H7 (cell line): Measurements from ENCODE around the gene ANKRD44. TPM values are rescaled to one million over a fixed set of nuclear protein-coding genes. Genes with fewer than 3 reads are reported as not detected.

Experiments used
- DNase-seq: peaks from one replicate; pipeline ENCODE4 v3.0.0; 2012
- H3K27me3 ChIP-seq: 2 replicates; pipeline ENCODE4 v1.6.0; 2011; ENCODE audit warnings: mild to moderate bottlenecking, low read length; ENCODE audit not compliant: control insufficient read depth, insufficient read depth
- H3K36me3 ChIP-seq: replicated peaks from 2 replicates; pipeline ENCODE4 v1.5.1; 2011; ENCODE audit warnings: low read length; ENCODE audit not compliant: control insufficient read depth, insufficient read depth
- H3K4me3 ChIP-seq: 2 replicates; pipeline ENCODE4 v1.5.1; 2011; ENCODE audit warnings: low read depth, mild to moderate bottlenecking, control low read depth, low read length, moderate library complexity; ENCODE audit not compliant: insufficient read depth
- total RNA-seq: library from RNA; depleted of rRNA; stranded (reverse); fragments of >200 nt; shearing (Covaris generic); gene quantifications from 2 replicates; pipeline ENCODE4 v1.2.3, GENCODE V29; 2014

The ANKRD44 gene
- total RNA-seq, 1 experiment from 2014 or later = 0.76 TPM

DNA sequence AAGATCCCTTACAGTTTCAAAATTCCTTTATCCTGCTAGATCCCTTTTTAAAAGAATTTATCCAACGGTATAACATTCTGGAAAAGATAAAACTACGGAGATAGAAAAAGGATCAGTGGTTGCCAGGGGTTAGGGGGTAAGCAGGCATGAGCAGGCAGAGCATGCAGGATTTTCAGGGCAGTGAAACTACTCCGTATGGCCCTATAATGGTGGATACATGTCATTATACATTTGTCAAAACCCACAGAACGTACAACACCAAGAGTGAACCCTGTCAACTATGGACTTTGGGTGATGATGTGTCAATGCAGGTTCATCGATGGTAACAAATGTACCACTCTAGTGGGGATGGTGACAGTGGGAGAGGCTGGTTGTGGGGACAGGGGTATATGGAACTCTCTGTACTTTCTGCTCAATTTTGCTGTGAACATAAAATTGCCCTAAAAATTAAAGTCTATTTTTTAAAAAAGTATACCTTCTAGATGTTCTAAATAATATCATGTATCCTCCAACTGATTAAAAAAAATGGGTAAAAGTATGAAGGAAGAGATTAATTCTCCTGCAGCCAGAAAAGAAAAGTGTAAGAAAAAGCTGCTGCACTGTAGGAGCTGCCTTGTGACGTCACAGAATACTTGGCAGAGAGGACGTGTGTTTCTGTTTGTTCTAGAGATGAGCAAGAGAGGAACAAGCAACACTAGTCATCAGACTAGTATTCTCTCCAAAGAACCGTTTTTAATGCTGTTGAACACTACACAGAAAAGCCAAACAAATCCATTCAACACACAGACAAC lies 23.6 kb downstream of the ANKRD44 start:
- Histone ChIP-seq H3K27me3 (no peaks in the 10 kb centered on the region), H3K4me3 (no peak overlapping the region), H3K36me3 (no peaks in the 10 kb centered on the region)
- no peak for DNase-seq

DNA sequence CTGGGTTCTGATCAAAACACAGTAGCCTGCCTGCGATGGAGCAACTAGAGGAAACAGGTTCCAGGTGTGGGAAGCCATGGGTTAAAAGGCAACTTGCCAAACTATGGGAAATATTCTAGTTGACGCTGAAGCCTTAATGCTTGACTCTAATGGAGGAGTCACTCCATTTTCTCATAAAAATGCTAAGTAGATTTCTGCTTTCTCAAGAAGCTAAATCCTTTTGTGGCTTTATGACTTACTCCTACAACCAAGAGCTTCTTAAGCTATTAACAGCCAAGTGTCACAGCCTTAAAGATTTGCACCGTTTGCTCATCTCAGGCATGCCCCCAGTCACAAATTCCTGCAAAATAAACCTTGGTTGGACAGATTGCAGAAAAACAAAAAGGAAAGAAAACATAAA lies 25.2 kb downstream of the ANKRD44 start:
- Histone ChIP-seq H3K36me3 (no peaks in the 10 kb centered on the region), H3K4me3 (no peak overlapping the region), H3K27me3 (no peaks in the 10 kb centered on the region)
- no peak for DNase-seq

DNA sequence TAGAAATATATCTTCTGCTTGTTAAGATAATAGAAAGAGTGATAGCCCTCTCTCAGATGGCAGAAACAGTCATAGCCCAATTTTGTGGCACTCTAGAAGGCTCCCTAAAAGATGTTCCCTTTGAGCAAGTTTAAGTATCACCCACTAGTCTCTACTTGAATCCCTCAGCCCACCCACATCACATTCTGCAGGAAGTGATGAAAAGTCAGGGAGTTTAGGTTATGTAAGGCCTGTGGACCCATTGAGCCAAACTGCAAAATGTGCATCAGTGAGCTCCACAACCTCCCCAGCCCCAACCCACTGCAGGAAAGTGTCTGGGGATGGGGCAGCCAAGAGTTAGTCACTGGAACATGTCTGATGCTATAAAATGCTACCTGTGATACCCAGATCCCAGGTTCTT lies 25.6 kb downstream of the ANKRD44 start:
- no peaks in the 10 kb centered on the region for H3K27me3 ChIP-seq
- no peak overlapping the region for H3K4me3 ChIP-seq
- no peaks in the 10 kb centered on the region for H3K36me3 ChIP-seq
- DNase-seq = no peak

DNA sequence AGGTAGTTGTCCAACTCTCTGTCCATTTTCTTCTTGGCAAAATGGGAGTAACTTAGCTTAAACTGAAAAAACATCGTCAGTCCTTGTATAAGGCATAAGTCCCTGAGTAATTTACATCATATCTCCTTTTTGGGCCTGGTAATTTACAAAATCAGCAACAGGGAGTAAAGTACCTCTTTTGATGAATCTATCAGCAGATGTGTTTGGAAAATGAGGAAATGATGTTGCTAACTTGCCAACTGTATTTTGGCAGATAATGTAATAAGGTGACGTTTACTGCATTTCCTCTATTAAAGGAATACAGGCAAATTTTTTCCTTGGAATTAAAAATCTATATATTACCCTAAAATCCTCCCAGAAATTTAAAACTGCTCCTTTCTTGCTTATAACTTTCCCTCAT lies 29.2 kb downstream of the ANKRD44 start:
- no peak for DNase-seq
- Histone ChIP-seq H3K27me3 (no peaks in the 10 kb centered on the region), H3K36me3 (no peaks in the 10 kb centered on the region), H3K4me3 (no peak overlapping the region)

DNA sequence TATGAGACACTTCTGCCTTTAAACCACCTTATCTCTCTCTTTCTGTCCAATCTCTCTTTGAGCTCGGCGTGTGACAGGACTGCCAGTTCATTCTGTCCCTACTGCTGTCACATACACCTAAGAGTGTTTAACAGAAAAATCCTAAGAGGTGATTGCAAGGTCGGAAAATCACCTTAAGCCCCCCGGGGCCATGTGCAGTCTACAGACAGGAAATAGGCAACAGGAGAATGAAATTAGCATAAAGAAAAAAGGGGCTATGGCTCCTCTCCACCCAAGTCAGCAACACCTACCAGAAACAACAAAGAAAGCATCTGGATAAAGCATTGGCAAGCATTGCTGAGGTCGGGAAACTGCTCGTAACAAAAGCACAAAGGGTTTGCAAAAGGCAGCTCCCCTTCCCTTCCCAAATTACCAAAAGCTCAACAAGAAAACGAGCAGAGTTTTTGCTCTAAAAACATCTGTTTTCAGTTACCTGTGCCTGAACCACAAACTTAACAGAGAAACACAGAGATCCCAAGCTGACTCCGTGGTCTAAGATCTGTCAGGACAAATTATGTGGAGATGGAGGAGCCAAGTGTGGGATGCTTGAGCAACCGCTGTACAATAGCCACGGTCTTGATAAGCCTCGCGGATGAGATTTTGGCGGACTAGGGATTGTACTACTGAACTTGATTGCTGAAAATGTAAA lies 30.4 kb downstream of the ANKRD44 start:
- DNase-seq = no peak
- Histone ChIP-seq H3K27me3 (no peaks in the 10 kb centered on the region), H3K4me3 (no peak overlapping the region), H3K36me3 (no peaks in the 10 kb centered on the region)

DNA sequence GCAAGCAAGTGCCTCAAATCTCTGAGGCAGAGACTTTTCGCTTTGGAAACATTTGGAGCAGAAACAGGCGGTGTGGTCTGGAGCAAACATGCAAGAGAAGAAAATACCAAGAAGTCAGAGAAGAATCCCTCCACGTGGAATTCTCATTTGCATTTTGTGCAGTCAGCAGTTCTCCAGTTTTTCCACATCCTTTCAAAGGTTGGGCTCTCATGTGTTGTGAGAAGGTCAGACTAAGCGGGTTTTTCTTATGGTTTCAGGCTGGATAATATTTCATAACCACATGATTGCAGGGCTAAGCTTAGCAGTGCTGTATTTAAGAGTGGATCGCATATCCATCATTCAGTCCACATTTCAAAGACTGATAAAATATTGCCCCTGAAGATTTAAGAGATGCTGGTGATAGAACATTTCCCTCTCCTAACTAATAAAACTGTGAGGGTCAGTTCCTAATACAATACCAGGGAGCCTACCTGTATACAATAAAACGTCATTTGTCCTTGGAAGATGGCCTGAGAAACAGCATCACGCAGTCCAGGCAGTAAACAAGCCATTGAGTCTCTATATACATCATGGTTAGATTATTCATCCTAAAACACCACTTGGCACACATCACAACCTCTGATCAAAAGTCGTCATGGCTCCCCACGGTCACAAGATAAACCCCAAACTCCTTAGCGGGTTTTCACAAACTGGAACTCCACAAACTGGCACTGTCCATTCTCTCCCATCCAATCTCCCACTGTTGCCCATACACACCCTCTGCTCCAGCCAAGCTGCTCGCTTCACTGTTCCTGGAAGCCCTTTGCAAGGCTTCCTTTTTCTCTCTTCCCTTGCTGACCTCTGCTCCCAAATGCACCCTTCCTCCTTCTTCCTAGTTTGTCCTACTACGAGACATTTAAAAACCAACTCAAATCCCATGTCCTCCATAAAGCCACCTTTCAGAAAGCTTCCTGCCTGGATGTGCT lies 31.5 kb downstream of the ANKRD44 start:
- no peaks in the 10 kb centered on the region for H3K36me3 ChIP-seq
- no peak for DNase-seq
- H3K4me3 ChIP-seq = no peak overlapping the region
- H3K27me3 ChIP-seq = no peaks in the 10 kb centered on the region

DNA sequence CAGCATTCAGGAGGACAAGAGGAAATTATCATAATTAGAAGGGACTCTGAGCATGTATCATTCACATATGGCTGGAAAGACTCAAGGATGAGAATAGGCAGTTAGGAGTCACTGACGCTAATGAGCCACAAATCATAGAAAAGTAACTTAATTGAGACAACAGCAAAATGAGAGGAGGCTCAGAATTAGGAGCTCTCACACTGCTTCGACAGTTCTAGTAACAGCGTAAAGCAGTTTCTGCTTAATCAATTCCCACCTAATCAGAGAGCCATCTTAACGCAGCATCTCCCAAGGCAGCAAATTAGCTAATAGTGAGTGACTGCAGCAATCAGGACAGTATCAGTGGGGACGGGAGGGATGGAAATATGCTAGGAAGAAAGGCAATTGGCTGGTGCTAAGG lies 32.8 kb downstream of the ANKRD44 start:
- no peak overlapping the region for H3K4me3 ChIP-seq
- H3K36me3 ChIP-seq = no peaks in the 10 kb centered on the region
- no peak for DNase-seq
- H3K27me3 ChIP-seq = no peaks in the 10 kb centered on the region

DNA sequence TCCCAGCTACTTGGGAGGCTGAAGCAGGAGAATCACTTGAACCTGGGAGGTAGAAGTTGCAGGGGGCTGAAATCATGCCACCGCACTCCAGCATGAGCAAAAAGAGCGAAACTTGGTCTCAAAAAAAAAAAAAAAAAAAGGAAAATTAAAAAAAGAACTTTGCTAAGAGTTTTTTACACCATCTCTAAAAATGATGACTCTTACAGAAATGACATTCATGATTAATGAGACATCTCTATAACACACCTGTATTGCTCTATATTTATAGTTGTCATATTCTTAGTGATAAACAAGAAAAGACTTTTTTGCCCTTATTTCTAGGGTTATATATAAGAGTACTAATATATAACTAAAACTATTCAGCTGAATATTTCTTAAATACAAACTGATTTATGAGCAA lies 34.4 kb downstream of the ANKRD44 start:
- no peaks in the 10 kb centered on the region for H3K36me3 ChIP-seq

DNA sequence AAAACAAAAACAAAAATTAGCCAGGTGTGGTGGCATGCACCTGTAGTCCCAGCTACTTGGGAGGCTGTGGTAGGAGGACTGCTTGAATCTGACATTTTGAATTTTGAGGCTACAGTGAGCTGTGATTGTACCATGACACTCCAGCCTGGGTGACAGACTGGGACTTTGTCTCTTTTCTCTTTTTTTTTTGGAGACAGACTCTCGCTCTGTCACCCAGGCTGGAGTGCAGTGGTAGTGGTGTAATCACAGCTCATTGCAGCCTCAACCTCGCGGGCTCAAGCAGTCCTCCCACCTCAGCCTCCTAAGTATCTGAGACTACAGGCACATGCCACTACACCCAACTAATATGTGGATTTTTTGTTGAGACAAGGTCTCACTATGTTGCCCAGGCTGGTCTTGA lies 35.6 kb downstream of the ANKRD44 start:
- Histone ChIP-seq H3K4me3 (no peak overlapping the region), H3K27me3 (no peaks in the 10 kb centered on the region), H3K36me3 (no peaks in the 10 kb centered on the region)
- DNase-seq = no peak

More for the DNA sequence above, 34.4 kb downstream of the ANKRD44 start:
- no peaks in the 10 kb centered on the region for H3K27me3 ChIP-seq
- no peak overlapping the region for H3K4me3 ChIP-seq
- DNase-seq = no peak

DNA sequence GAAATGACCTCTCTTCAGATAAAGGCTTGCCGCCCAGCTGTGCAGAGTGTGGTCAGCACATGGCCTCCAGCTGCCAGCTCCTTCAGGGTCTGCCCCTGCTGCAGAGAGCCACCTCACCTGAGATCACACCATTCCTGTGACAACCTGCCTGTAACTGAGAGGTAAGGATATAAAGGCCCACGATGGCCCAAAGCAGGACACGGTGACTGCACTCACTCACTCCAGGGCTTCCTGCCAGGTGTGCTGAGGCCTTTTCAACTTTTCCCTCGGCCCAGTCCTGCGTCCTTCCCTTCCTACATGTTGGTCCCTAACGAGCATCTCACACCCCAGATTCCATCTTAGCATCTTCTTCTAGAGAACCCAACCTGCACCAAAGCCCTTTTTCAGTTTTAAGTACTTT lies 36.2 kb downstream of the ANKRD44 start:
- no peak for DNase-seq
- H3K27me3 ChIP-seq = no peaks in the 10 kb centered on the region
- no peaks in the 10 kb centered on the region for H3K36me3 ChIP-seq
- H3K4me3 ChIP-seq = no peak overlapping the region

DNA sequence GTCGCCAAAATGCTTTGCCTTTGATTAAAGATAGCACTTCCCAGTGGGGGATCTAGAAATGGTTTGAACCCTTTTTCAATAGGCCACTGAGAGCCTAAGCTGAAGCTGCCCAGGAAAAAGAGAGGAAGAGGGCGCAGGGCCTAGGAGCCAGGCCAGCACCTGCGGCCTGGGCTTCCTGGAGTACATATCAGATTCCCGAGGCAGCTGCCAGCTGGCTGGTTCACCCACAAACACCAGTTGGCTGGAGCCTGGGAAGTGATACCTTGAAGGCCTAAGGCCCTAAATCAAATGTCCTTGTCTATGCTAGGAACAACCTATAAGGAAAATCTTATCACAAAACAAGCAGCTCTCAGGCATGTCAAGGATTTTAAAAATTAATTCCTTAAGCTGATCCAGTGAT lies 37.1 kb downstream of the ANKRD44 start:
- no peaks in the 10 kb centered on the region for H3K36me3 ChIP-seq
- no peaks in the 10 kb centered on the region; the same call in 1 of the 2 replicates for H3K27me3 ChIP-seq
- H3K4me3 ChIP-seq = no peak overlapping the region
- DNase-seq = no peak

DNA sequence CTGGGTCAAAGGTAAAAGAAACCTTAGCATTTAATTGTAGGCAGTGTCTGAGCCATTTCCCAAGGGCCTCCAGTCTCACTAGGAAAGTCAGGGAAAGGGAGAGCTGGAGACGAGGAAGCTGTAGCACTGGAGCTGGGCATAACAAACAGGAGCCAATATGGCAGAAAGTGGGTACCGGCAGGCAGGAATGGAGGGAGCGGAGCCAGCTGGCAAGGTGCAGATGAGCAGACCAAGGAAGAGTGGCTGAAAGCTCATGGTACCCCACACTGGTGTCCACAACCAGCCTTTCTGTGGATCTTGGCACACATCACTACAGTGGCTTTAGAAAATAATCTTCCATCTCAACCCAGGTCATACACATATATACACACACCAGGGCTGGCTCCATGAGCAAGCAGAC lies 40.0 kb downstream of the ANKRD44 start:
- H3K4me3 ChIP-seq = no peak overlapping the region
- no peaks in the 10 kb centered on the region; the same call in 1 of the 2 replicates for H3K27me3 ChIP-seq
- DNase-seq = no peak
- H3K36me3 ChIP-seq = no peaks in the 10 kb centered on the region

DNA sequence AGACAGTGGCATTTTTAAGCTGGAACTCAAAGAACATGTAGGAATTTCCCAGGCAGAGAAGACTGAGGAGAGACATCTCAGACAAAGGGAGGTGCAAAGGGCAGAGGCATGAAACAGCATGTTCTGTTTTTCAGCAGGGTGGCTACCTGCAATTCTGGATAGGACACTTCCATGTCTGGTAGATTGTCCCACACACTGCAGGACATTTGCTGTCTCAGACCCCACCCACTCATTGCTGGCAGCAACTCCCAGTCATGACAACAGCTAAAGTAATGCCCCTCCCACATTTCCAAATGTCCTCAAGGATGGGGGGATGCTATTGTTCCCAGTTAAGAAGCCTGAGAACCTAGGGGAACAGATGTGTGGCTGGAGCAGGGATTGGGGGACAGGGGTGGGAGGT lies 40.8 kb downstream of the ANKRD44 start:
- Histone ChIP-seq H3K4me3 (no peak overlapping the region), H3K36me3 (no peaks in the 10 kb centered on the region), H3K27me3 (no peaks in the 10 kb centered on the region; the same call in 1 of the 2 replicates)
- no peak for DNase-seq

DNA sequence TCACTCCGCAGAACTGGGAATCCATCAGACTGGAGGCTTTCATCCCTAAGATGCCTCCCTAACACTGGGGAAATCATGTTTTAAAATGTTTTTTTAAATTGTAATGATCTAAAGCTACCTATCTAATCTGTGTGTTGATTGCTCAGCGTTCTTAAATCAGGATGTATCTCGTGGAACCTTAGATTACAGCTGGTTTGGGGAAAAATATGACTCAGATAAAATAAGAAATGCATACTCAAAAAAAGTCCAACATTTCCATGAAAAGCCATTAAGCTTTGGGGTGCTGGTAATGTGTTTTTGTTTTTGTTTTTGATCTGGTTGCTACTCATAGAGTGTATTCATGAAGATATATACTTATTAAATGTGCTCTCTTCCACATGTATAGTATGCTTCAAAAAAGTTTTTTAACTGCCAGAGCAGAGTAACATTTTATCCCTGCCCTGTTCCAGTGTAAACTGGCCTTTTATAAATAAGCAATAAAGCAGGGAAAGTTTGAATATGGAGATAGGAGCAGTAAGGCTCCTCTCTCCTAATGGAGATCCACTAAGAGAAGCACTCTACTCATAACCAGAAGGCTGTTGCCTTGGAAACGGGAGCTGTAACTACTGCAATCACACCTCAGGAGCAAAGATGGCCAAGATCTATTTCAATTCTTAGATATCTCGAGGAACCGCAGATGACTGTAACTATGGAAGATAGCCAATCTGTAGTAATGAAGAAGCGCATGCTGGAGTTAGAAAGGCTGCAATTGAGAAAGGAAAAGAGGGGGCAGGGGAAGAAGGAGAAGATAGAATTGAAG lies 41.6 kb downstream of the ANKRD44 start:
- Histone ChIP-seq H3K27me3 (no peaks in the 10 kb centered on the region; the same call in 1 of the 2 replicates), H3K4me3 (no peak overlapping the region), H3K36me3 (no peaks in the 10 kb centered on the region)
- no peak for DNase-seq
